ENCODE data around the gene TGIF1. TPM values are rescaled to one million over a fixed set of nuclear protein-coding genes. Genes with fewer than 3 reads are reported as not detected.
A peak's percentile ranks its signal among the peaks of the same experiment; 100 is the strongest.

TGIF1 gene
- total RNA-seq, 2 donors from 2014 or later = 18.6 to 86.1 TPM

- no peak overlapping the region for H3K4me3 Mint-ChIP-seq
- H3K27me3 Mint-ChIP-seq = peaks cover 3% of the 10 kb centered on the region
- peaks cover 4% of the 10 kb centered on the region for H3K4me1 Mint-ChIP-seq
- no peak for ATAC-seq (replicated peaks)
- H3K9me3 Mint-ChIP-seq = peaks cover 4% of the 10 kb centered on the region
- no peak overlapping the region for H3K27ac Mint-ChIP-seq
- H3K36me3 Mint-ChIP-seq (ENCODE audit: low read depth) = no peaks in the 10 kb centered on the region
These were observed 28.4 kb downstream of the TGIF1 start for GRCh38 chr18:3478262-3478978.

- Mint-ChIP-seq H3K9me3 (no peaks in the 10 kb centered on the region), H3K36me3 (ENCODE audit: low read depth) (no peaks in the 10 kb centered on the region), H3K4me3 (no peak overlapping the region), H3K27me3 (peaks cover 5% of the 10 kb centered on the region), H3K27ac (no peak overlapping the region), H3K4me1 (peaks cover 4% of the 10 kb centered on the region)
- ATAC-seq (replicated peaks) = no peak
These were observed 30.1 kb downstream of the TGIF1 start for GRCh38 chr18:3479978-3480509.

- Mint-ChIP-seq H3K9me3 (no peaks in the 10 kb centered on the region), H3K36me3 (ENCODE audit: low read depth) (no peaks in the 10 kb centered on the region), H3K4me3 (no peak overlapping the region), H3K27me3 (peaks cover 5% of the 10 kb centered on the region), H3K27ac (no peak overlapping the region), H3K4me1 (peaks cover 4% of the 10 kb centered on the region)
- ATAC-seq (replicated peaks) = no peak
These were observed 31.0 kb downstream of the TGIF1 start for GRCh38 chr18:3480827-3481573.

- Mint-ChIP-seq H3K36me3 (ENCODE audit: low read depth) (no peaks in the 10 kb centered on the region), H3K27ac (no peak overlapping the region), H3K27me3 (peaks cover 5% of the 10 kb centered on the region), H3K4me3 (no peak overlapping the region), H3K9me3 (no peaks in the 10 kb centered on the region), H3K4me1 (peaks cover 4% of the 10 kb centered on the region)
- peak; percentile 37 for ATAC-seq (replicated peaks)
These were observed 31.8 kb downstream of the TGIF1 start for GRCh38 chr18:3481696-3482210.

GRCh38 chr18:3482258-3482657 lies 32.3 kb downstream of the TGIF1 start:
- peaks cover 5% of the 10 kb centered on the region for H3K27me3 Mint-ChIP-seq

GRCh38 chr18:3485153-3486149 lies 35.5 kb downstream of the TGIF1 start:
- Mint-ChIP-seq H3K27me3 (peaks cover 12% of the 10 kb centered on the region), H3K4me3 (no peak overlapping the region), H3K4me1 (peaks cover 8% of the 10 kb centered on the region), H3K36me3 (ENCODE audit: low read depth) (no peaks in the 10 kb centered on the region), H3K9me3 (peaks cover 3% of the 10 kb centered on the region), H3K27ac (no peak overlapping the region)
- ATAC-seq (replicated peaks) = peak; percentile 89

More at GRCh38 chr18:3482258-3482657, 32.3 kb downstream of the TGIF1 start:
- H3K36me3 Mint-ChIP-seq (ENCODE audit: low read depth) = no peaks in the 10 kb centered on the region
- peaks cover 4% of the 10 kb centered on the region for H3K4me1 Mint-ChIP-seq
- ATAC-seq (replicated peaks) = no peak
- H3K9me3 Mint-ChIP-seq = no peaks in the 10 kb centered on the region
- H3K27ac Mint-ChIP-seq = no peak overlapping the region
- H3K4me3 Mint-ChIP-seq = no peak overlapping the region

- H3K27me3 Mint-ChIP-seq = peaks cover 12% of the 10 kb centered on the region
- H3K36me3 Mint-ChIP-seq (ENCODE audit: low read depth) = no peaks in the 10 kb centered on the region
These were observed 36.5 kb downstream of the TGIF1 start for GRCh38 chr18:3486512-3486911.

GRCh38 chr18:3489462-3489861 lies 39.5 kb downstream of the TGIF1 start:
- Mint-ChIP-seq H3K4me3 (no peak overlapping the region), H3K27ac (no peak overlapping the region), H3K9me3 (peaks cover 3% of the 10 kb centered on the region), H3K27me3 (peaks cover 21% of the 10 kb centered on the region), H3K4me1 (peaks cover 5% of the 10 kb centered on the region), H3K36me3 (ENCODE audit: low read depth) (no peaks in the 10 kb centered on the region)
- ATAC-seq (replicated peaks) = no peak

More at GRCh38 chr18:3486512-3486911, 36.5 kb downstream of the TGIF1 start:
- ATAC-seq (replicated peaks) = no peak
- Mint-ChIP-seq H3K27ac (no peak overlapping the region), H3K9me3 (peaks cover 3% of the 10 kb centered on the region), H3K4me3 (no peak overlapping the region), H3K4me1 (peaks cover 8% of the 10 kb centered on the region)

GRCh38 chr18:3491981-3492555 lies 42.1 kb downstream of the TGIF1 start:
- ATAC-seq (replicated peaks) = no peak
- Mint-ChIP-seq H3K4me1 (peaks cover 5% of the 10 kb centered on the region), H3K27me3 (peaks cover 21% of the 10 kb centered on the region), H3K9me3 (peaks cover 3% of the 10 kb centered on the region), H3K4me3 (no peak overlapping the region), H3K36me3 (ENCODE audit: low read depth) (no peaks in the 10 kb centered on the region), H3K27ac (no peak overlapping the region)

- no peak overlapping the region for H3K4me3 Mint-ChIP-seq
- no peaks in the 10 kb centered on the region for H3K36me3 Mint-ChIP-seq (ENCODE audit: low read depth)
These were observed 42.7 kb downstream of the TGIF1 start for GRCh38 chr18:3492721-3493120.

GRCh38 chr18:3493501-3494244 lies 43.7 kb downstream of the TGIF1 start:
- Mint-ChIP-seq H3K27ac (no peak overlapping the region), H3K4me1 (peaks cover 5% of the 10 kb centered on the region), H3K9me3 (peaks cover 3% of the 10 kb centered on the region), H3K36me3 (ENCODE audit: low read depth) (no peaks in the 10 kb centered on the region), H3K27me3 (peaks cover 31% of the 10 kb centered on the region), H3K4me3 (no peak overlapping the region)
- ATAC-seq (replicated peaks) = no peak

More at GRCh38 chr18:3492721-3493120, 42.7 kb downstream of the TGIF1 start:
- peaks cover 3% of the 10 kb centered on the region for H3K9me3 Mint-ChIP-seq
- H3K4me1 Mint-ChIP-seq = peaks cover 5% of the 10 kb centered on the region
- peaks cover 22% of the 10 kb centered on the region for H3K27me3 Mint-ChIP-seq
- no peak for ATAC-seq (replicated peaks)
- no peak overlapping the region for H3K27ac Mint-ChIP-seq

- H3K9me3 Mint-ChIP-seq = peaks cover 3% of the 10 kb centered on the region
- H3K27me3 Mint-ChIP-seq = peaks cover 33% of the 10 kb centered on the region
- no peak for ATAC-seq (replicated peaks)
- no peak overlapping the region for H3K27ac Mint-ChIP-seq
- no peak overlapping the region for H3K4me3 Mint-ChIP-seq
- H3K4me1 Mint-ChIP-seq = peaks cover 5% of the 10 kb centered on the region
- no peaks in the 10 kb centered on the region for H3K36me3 Mint-ChIP-seq (ENCODE audit: low read depth)
These were observed 44.2 kb downstream of the TGIF1 start for GRCh38 chr18:3494245-3494526.

- no peak overlapping the region for H3K4me3 Mint-ChIP-seq
- H3K4me1 Mint-ChIP-seq = peaks cover 5% of the 10 kb centered on the region
- H3K27me3 Mint-ChIP-seq = peaks cover 36% of the 10 kb centered on the region
- H3K36me3 Mint-ChIP-seq (ENCODE audit: low read depth) = no peaks in the 10 kb centered on the region
- ATAC-seq (replicated peaks) = no peak
- H3K9me3 Mint-ChIP-seq = peaks cover 3% of the 10 kb centered on the region
- H3K27ac Mint-ChIP-seq = no peak overlapping the region
These were observed 44.6 kb downstream of the TGIF1 start for GRCh38 chr18:3494569-3494968.
